Kidney tubule cell (primary cell): ENCODE data around the gene PCBP4.
"Not testable (repeated sequence)": the region's sequence is repeated elsewhere in the genome, so short reads cannot be mapped to it uniquely, and the experiment has no call there.

Source experiments
- DNase-seq: peaks from one replicate; pipeline ENCODE4 v3.0.0-alpha.2; 2018; ENCODE audit warnings: low spot score

Gene PCBP4

DNA sequence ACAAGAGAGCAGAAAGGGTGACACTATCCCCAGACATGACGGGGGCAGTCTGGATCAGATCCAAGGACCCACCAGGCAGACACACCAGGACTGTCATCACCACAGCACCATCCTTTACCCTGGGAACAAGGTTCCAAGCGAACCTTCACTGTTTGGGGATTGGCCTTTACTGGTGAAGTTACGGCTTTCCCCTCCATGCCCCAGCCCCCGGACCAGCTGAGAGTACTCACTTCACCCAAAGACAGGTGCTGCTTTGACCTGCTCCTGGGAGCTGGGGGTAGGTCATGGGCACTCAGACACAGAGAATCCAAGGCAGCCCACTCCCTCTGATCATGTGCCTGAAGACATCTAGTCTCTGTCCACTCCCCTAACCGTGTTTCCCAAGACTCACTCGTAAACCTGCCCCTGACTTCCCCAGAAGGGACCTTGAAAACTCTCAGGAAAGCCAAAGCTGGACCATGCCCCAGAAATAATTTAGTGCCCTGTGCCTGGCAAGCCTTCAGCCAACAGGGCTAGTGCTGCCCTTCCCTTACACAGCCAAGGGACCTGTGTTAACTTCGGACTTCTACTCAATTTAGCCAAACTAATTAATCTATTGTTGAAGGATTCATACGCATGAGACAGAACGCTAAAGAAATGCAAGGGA lies 28.4 kb downstream of the PCBP4 start:
- DNase-seq, result no peak

DNA sequence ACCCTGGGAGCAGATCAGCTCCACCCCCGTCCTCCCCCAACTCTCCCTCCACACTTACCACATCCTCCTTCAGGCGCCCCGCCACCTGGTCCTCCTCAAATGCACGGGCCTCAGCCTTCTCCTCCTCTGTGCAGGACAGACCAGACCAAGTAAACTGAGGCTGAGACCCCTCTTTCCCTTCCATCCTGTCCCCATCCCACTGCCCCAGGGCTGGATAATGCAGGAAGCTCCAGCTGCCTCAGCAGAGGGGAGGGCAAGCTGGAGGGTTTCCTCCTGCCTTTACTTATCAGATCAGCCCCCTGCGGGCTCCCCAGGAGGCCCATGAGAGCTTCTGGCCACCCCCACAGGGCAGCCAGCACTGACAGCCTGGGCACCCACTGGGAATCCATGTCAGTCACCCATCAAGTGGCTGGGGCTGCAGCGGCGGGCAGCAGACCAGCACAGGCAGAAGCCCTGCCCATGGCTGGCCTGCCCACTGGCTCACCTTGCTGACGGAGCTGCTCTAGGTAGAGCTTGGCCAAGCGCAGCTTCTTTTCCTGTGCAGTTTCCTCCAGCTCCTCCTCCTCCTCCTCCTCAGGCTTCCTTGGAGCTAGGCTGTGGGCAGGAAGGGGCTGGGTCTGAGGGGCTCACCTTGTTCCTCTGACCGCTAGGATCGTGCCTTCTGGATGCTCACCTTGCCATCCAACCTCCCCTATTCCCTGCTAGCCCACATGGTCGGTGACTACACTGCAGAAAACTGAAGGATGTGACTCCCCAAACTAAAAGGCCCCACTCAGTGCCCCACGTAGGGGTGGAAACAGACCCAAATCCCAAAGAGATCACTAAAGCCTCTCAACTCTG lies 29.4 kb downstream of the PCBP4 start:
- no peak for DNase-seq

DNA sequence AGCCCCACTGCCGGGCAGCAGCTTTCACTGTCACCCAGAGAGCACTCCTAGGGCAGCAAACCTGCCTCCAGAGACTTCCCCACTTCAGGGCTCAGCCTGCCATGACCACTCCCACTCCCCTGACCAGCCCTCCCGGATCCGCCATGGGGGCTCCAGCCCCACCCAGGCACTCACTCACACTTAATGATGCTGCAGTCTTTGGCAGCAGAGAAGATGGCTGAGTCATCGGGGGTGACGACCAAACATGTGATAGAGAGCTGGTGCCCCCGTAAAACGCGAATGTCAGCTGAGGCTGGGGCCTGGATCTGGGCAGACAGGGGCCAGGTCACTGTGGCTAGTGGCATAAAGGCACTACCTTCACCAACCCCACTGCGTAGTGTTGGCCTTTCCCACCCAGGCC lies 30.2 kb downstream of the PCBP4 start:
- no peak for DNase-seq

- DNase-seq, result no peak
Measured at GRCh38 chr3:51935886-51936755, 31.1 kb downstream of the PCBP4 start.

GRCh38 chr3:51934991-51935885 lies 32.0 kb downstream of the PCBP4 start:
- DNase-seq, result no peak

- DNase-seq, result no peak
Measured at GRCh38 chr3:51934139-51934850, 33.0 kb downstream of the PCBP4 start.

GRCh38 chr3:51933471-51934138 lies 33.6 kb downstream of the PCBP4 start:
- no peak for DNase-seq

DNA sequence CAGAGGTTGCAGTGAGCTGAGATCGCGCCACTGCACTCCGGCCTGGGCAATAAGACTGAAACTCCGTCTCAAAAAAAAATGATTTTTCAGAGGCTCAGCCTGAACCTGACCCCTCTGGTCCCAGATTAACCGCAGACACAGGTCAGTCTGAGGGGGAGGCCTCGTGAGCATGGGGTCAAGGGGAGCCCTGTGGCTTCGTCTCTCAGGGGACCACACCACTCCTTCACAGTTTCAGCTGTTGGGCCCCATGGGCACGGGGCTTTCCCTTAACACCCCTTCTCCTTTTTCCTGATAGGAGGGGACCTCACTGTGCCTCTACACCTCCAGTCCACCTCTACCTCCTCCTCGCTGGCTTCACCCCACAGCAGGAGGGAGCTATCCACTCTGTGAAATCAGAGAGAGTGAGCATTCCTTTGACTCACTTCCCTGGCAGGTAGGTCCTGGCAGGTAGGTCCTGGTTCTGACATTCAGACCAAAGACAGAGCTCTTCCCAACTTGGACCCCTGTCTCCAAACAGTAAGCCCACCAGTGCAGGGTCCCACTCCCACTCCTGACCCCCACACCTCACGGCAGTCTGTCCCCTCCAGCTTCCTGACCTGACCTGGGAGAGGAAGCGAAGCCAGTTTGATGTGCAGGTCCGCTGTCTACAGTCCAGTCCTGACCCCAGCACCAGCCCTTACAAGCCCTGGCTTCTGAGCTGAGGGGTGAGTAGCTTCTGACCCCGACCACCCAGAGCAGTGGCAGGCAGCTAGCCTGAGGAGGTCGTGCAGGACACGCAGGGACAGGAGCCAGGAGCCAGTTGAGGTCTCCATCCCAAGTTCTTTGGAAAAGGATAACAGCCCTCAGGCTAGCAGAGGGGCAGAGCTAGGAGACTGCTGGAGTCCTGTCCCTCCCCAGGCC lies 34.5 kb downstream of the PCBP4 start:
- no peak for DNase-seq

DNA sequence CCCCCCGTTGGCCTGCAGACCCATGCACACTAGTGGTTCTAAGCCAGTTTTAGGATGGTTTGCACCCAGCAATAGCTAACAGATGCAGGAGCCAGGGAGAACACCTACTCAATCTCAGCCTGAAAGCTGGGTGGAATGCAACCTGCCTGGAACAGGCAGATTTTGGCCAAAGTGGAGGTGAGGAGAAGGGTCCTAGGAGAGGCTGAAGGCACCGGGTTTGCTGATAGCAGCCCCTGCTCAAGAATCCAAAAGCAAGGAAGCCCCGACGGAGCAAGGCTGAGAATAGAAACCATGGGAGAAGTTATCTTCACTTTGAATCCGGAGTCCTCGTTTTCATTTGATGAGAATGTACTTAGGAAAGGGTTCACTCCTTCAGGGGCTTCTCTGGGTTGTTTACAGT lies 35.5 kb downstream of the PCBP4 start:
- no peak for DNase-seq

DNA sequence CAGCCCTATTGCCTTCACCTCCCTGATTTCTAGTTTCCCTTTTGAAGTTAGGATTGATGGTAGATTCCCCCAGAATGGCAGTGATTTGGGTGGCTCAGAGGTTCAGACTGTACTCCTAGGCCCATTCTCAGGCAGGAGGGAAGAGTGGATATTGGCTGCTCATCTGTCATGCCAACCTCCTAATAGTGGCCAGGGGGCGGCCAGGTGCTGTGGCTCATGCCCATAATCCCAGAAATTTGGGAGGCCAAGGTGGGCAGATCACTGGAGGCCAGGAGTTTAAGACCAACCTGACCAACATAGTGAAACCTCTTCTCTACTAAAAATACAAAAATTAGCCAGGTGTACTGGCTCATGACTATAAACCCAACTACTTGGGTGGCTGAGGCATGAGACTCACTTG lies 36.8 kb downstream of the PCBP4 start:
- no peak for DNase-seq

DNA sequence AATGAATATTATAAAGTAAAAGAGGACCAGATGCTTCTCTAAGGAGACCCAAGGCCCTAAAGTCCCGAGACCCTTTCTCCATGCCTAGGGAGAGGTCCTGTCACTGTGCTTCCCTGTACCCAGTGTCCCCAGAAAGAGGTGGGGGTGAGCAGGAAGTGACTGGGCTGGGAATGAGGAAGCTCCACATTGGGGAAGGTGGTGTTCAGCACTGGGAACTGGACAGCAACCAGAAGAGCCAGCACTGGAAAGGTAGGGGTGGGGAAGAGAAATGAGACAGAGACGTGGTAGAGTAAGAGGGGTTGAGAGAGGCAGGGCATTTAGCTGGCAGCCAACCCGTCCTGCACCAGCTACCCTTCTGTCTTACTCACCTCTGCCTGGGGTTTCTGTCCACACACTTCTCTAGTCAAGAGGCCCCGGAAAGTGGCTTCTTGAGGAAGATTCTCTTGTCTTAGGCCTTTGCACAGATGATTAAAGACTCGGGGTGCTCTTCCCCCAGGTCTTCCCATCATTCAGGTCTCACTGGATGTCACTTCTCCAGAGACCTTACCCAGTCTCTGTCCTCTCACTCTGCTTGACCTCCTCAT lies 37.7 kb downstream of the PCBP4 start:
- DNase-seq, result peak; percentile 17

DNA sequence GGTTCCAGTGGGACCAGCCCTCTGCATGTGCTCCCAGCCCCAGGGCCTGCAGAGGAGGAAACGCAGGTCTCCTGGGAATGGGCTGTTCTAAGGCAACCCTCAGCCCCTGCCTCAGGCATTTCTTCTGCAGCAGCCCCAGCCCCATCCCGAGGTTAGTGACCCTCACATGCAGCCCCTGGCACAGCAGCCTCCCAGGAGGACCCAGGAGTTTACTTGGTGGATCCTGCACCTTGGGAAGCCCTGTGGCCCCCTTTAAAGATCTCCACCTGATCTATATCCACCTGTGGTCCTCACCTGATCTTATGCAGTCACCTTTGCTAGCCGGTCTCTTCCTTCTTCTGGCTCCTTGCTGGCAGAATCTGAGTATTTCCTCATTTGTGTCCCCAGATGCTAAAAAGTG lies 38.3 kb downstream of the PCBP4 start:
- not testable (repeated sequence) for DNase-seq

GRCh38 chr3:51928438-51928837 lies 38.8 kb downstream of the PCBP4 start:
- DNase-seq, result no peak

DNA sequence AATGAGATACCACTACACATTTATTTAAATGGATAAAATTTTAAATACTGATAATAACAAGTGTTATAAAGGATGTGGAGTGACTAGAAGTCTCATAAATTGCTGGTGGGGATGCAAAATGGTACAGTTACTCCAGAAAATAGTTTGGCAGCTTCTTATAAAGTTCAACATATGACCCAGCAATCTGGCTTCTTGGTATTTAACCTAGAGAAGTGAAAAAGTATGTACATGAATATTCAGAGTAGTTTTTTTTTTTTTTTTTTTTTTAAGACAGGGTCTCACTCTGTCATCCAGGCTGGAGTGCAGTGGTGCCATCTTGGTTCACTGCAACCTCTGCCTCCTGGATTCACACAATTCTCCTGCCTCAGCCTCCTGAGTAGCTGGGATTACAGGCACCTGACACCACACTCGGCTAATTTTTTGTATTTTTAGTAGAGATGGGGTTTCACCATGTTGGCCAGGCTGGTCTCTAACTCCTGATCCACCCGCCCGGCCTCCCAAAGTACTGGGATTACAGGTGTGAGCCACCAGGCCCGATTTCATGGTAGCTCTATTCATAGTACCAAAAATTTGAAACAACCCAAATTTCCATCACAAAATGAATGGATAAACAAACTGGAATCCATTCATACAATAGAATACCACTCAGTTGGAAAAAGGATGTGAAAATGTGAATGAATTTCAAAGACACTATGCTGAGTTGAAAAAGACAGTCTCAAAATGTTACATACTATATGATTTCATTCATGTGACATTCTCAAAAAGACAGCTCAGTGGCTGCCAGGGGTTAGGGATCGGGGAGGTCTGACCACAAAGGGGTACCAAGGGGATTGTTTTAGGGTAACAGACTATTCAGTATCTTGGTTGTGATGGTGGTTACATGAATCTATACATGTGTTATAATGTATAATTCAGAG lies 39.9 kb downstream of the PCBP4 start:
- no peak for DNase-seq

DNA sequence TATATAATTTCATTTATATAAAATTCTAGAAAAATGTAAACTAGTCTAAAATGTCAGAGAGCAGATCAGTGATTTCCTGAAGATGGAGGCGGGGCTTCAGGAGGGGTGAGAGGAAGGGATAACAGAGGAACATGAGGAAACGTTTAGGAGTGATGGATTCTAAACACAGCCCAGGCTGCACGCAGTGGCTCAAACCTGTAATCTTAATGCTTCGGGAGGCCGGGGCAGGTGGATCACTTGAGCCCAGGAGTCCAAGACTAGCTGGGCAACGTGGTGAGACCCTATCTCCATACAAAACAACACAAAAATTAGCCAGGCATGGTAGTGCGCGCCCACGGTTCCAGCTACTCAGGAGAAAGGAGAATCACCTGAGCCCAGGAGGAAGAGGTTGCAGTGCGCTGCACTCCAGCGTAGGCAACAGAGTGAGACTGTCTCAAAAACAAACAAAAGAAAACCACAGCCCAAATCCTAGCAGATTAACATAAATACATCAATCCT lies 46.1 kb downstream of the PCBP4 start:
- no peak for DNase-seq

DNA sequence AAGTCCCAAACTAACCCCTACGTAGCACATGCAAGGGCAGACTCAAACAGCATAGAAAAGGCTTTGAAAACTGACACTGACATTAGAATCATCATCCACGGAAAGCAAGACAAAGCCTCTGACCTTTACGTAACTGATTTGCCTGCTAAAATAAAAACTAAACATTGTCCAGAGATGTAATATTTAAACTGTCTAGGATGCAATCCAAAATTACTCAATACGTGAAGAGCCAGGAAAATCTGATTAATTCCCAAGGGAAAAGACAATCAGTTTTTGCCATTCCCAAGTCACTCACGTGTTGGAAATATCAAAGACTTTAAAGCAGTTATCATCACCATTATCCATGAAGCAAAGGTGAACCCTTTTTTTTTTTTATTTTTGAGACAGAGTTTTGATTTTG lies 50.8 kb downstream of the PCBP4 start:
- no peak for DNase-seq

- no peak for DNase-seq
Measured at GRCh38 chr3:51908026-51908425, 59.2 kb downstream of the PCBP4 start.
